H1 (cell line): ENCODE data around the gene JAKMIP1. TPM values are rescaled to one million over a fixed set of nuclear protein-coding genes. Genes with fewer than 3 reads are reported as not detected.
A peak's percentile ranks its signal among the peaks of the same experiment; 100 is the strongest.

Source experiments
- CTCF ChIA-PET: fragments of 300-600 bp; sonication (Branson Sonifier 250); formaldehyde crosslinking; loops from one replicate; lab custom pipeline; 2021; ENCODE audit not compliant: partially characterized antibody; lab: Charles Lee
- POLR2A ChIA-PET: fragments of 300-600 bp; sonication (Branson Sonifier 250); formaldehyde crosslinking; loops from one replicate; lab custom pipeline; 2021; ENCODE audit warnings: inconsistent platforms; ENCODE audit not compliant: partially characterized antibody; lab: Charles Lee
- DNase-seq, 2 experiments: peaks; one replicate each; pipeline versions ENCODE4 v3.0.0 to v3.0.0-alpha.2; 2010 to 2022; ENCODE audit warnings: low spot score in 2 of 2, low read depth in 1 of 2, mixed read lengths in 1 of 2
- FAIRE-seq: peaks from 2 replicates; lab custom pipeline; 2011; peaks lifted over from hg19 to GRCh38; lab: Jason Lieb, UNC
- H2AFZ ChIP-seq: 2 replicates; pipeline ENCODE4 v1.8.1; 2012; ENCODE audit warnings: low read length, inconsistent platforms
- H2AK5ac ChIP-seq: 2 replicates; pipeline ENCODE4 v1.6.1; 2013; ENCODE audit warnings: low read depth, low read length
- H2BK120ac ChIP-seq: replicated peaks from 2 replicates; pipeline ENCODE3; 2013; ENCODE audit warnings: low read depth, low read length, inconsistent platforms
- H2BK12ac ChIP-seq: 2 replicates; pipeline ENCODE4 v1.6.1; 2013; ENCODE audit warnings: low read depth, low read length
- H2BK15ac ChIP-seq: 2 replicates; pipeline ENCODE4 v1.6.1; 2013; ENCODE audit warnings: low read length
- H2BK20ac ChIP-seq: 2 replicates; pipeline ENCODE4 v1.6.1; 2013; ENCODE audit warnings: low read length
- H2BK5ac ChIP-seq: 2 replicates; pipeline ENCODE4 v1.6.1; 2013; ENCODE audit warnings: low read depth, low read length
- H3K14ac ChIP-seq: 2 replicates; pipeline ENCODE4 v1.6.1; 2013; ENCODE audit warnings: inconsistent platforms; ENCODE audit not compliant: insufficient read length
- H3K18ac ChIP-seq: 2 replicates; pipeline ENCODE4 v1.6.1; 2013; ENCODE audit warnings: low read length; ENCODE audit errors: extremely low read depth
- H3K23ac ChIP-seq: 2 replicates; pipeline ENCODE4 v1.6.1; 2013; ENCODE audit warnings: inconsistent platforms; ENCODE audit not compliant: insufficient read length
- H3K23me2 ChIP-seq: 2 replicates; pipeline ENCODE4 v1.6.1; 2013; ENCODE audit warnings: low read depth, low read length
- H3K27ac ChIP-seq: 2 replicates; pipeline ENCODE4 v1.6.1; 2011; ENCODE audit warnings: low read depth, low read length, inconsistent platforms
- H3K27me3 ChIP-seq, 4 experiments: replicated peaks in 1 of 4; 1 replicate in 1 of 4; 2 replicates in 3 of 4; pipeline versions ENCODE4 v1.6.1 to v1.8.1; 2011 to 2013; ENCODE audit warnings: low read length in 3 of 4, mild to moderate bottlenecking in 3 of 4, inconsistent platforms in 2 of 4, mixed read lengths in 2 of 4, moderate library complexity in 1 of 4; ENCODE audit not compliant: control insufficient read depth in 3 of 4, insufficient read depth in 3 of 4; ENCODE audit errors: extremely low read depth in 1 of 4
- H3K36me3 ChIP-seq, 4 experiments: 2 replicates each; pipeline versions ENCODE4 v1.6.1 to v1.8.1; 2011 to 2013; ENCODE audit warnings: mild to moderate bottlenecking in 4 of 4, low read length in 3 of 4, moderate library complexity in 2 of 4, control low read depth in 1 of 4, inconsistent platforms in 1 of 4; ENCODE audit not compliant: insufficient read depth in 4 of 4, control insufficient read depth in 2 of 4
- H3K4ac ChIP-seq: replicated peaks from 2 replicates; pipeline ENCODE3; 2013; ENCODE audit warnings: low read length, low read depth, mixed read lengths, inconsistent platforms; ENCODE audit not compliant: insufficient read length
- H3K4me1 ChIP-seq, 4 experiments: replicated peaks in 1 of 4; 1 replicate in 1 of 4; 2 replicates in 3 of 4; pipeline versions ENCODE4 v1.6.1 to v1.8.1; 2011 to 2013; ENCODE audit warnings: low read length in 3 of 4, inconsistent platforms in 2 of 4, mixed read lengths in 1 of 4; ENCODE audit not compliant: insufficient read depth in 4 of 4, control insufficient read depth in 3 of 4
- H3K4me2 ChIP-seq, 2 experiments: 2 replicates each; pipeline versions ENCODE4 v1.6.1 to v1.8.1; 2011 to 2013; ENCODE audit warnings: low read depth in 2 of 2, low read length in 2 of 2, control low read depth in 1 of 2, inconsistent platforms in 1 of 2, mild to moderate bottlenecking in 1 of 2; ENCODE audit not compliant: insufficient read depth in 1 of 2
- H3K4me3 ChIP-seq, 4 experiments: fragments of 200-600, 300-600 bp in 1 of 4; sonication (generic), shearing (Covaris generic), sonication (Bioruptor Twin) in 1 of 4; 2 replicates each; pipeline versions ENCODE4 v1.5.1 to v1.8.1; 2011 to 2016; ENCODE audit warnings: low read length in 4 of 4, low read depth in 3 of 4, control low read depth in 2 of 4, inconsistent platforms in 2 of 4, mild to moderate bottlenecking in 2 of 4, mixed read lengths in 1 of 4, moderate library complexity in 1 of 4; ENCODE audit not compliant: insufficient read depth in 2 of 4; ENCODE audit errors: extremely low read depth in 1 of 4
- H3K56ac ChIP-seq: replicated peaks from 2 replicates; pipeline ENCODE3; 2013; ENCODE audit warnings: low read depth, mild to moderate bottlenecking, mixed read lengths, low read length, inconsistent platforms; ENCODE audit not compliant: insufficient read length
- H3K79me1 ChIP-seq: 2 replicates; pipeline ENCODE4 v1.6.1; 2013; ENCODE audit warnings: low read depth, low read length, control low read depth
- H3K79me2 ChIP-seq, 2 experiments: 2 replicates each; pipeline versions ENCODE4 v1.6.1 to v1.8.1; 2012 to 2013; ENCODE audit warnings: low read length in 2 of 2, mild to moderate bottlenecking in 2 of 2, inconsistent platforms in 1 of 2; ENCODE audit not compliant: insufficient read depth in 2 of 2, control insufficient read depth in 1 of 2
- H3K9ac ChIP-seq, 4 experiments: replicated peaks in 1 of 4; 1 replicate in 1 of 4; 2 replicates in 3 of 4; pipeline versions ENCODE4 v1.6.1 to v1.8.1; 2011 to 2013; ENCODE audit warnings: low read depth in 3 of 4, low read length in 3 of 4, control low read depth in 2 of 4, mild to moderate bottlenecking in 2 of 4, moderate library complexity in 2 of 4, inconsistent platforms in 1 of 4; ENCODE audit errors: extremely low read depth in 1 of 4
- H3K9me3 ChIP-seq, 2 experiments: 2 replicates each; pipeline versions ENCODE4 v1.6.1 to v1.8.1; 2012 to 2013; ENCODE audit warnings: mild to moderate bottlenecking in 2 of 2, moderate library complexity in 2 of 2, control low read depth in 1 of 2, inconsistent platforms in 1 of 2, low read depth in 1 of 2, low read length in 1 of 2, mixed read lengths in 1 of 2; ENCODE audit not compliant: insufficient read depth in 2 of 2
- H4K20me1 ChIP-seq, 2 experiments: replicated peaks in 1 of 2; 2 replicates each; pipeline versions ENCODE3 to v1.8.1; 2011 to 2013; ENCODE audit warnings: inconsistent platforms in 2 of 2, low read length in 2 of 2, mild to moderate bottlenecking in 1 of 2; ENCODE audit not compliant: insufficient read depth in 2 of 2, control insufficient read depth in 1 of 2
- H4K5ac ChIP-seq: 2 replicates; pipeline ENCODE4 v1.6.1; 2013; ENCODE audit warnings: low read length, low read depth, mixed read lengths, inconsistent platforms; ENCODE audit not compliant: insufficient read length
- H4K8ac ChIP-seq: 2 replicates; pipeline ENCODE4 v1.8.0; 2013; ENCODE audit warnings: mild to moderate bottlenecking, moderate library complexity, low read length, inconsistent platforms; ENCODE audit not compliant: insufficient read depth; ENCODE audit errors: extremely low read depth
- H4K91ac ChIP-seq: replicated peaks from 2 replicates; pipeline ENCODE3; 2013; ENCODE audit warnings: low read length, mixed read lengths, inconsistent platforms; ENCODE audit not compliant: insufficient read length
- BCL11A ChIP-seq, 2 experiments: IDR thresholded peaks; one replicate each; pipeline ENCODE4 v1.6.1; 2011; ENCODE audit warnings: low read depth in 2 of 2, low read length in 2 of 2, mild to moderate bottlenecking in 2 of 2
- CEBPB ChIP-seq: IDR thresholded peaks from 2 replicates; pipeline ENCODE4 v1.6.1; 2012; ENCODE audit warnings: low read depth, low read length
- CTBP2 ChIP-seq: IDR thresholded peaks from 2 replicates; pipeline ENCODE4 v1.7.0; 2011; ENCODE audit warnings: borderline replicate concordance, mild to moderate bottlenecking, moderate library complexity, mixed read lengths, low read length; ENCODE audit not compliant: insufficient read depth, insufficient read length
- KDM5A ChIP-seq: fragments of 200-600 bp; IDR thresholded peaks from 2 replicates; pipeline ENCODE4 v1.7.1; 2012; ENCODE audit warnings: mild to moderate bottlenecking, low read length, inconsistent platforms, mixed read lengths
- RFX5 ChIP-seq: IDR thresholded peaks from 2 replicates; pipeline ENCODE4 v1.6.1; 2011; ENCODE audit warnings: low read depth, low read length, improper control_type of control experiment, borderline replicate concordance
- RNF2 ChIP-seq: fragments of 200-900, 300-1000 bp; sonication (generic); IDR thresholded peaks from 2 replicates; pipeline ENCODE4 v1.7.1; 2016; ENCODE audit warnings: borderline replicate concordance, low read depth, mild to moderate bottlenecking, antibody characterized with exemption, low read length; ENCODE audit not compliant: poor library complexity, severe bottlenecking; ENCODE audit errors: missing control alignments
- SIN3A ChIP-seq, 2 experiments: IDR thresholded peaks in 1 of 2; conservative IDR thresholded peaks in 1 of 2; 2 replicates each; pipeline ENCODE4 v1.6.1; 2011 to 2012; ENCODE audit warnings: low read length in 2 of 2, improper control_type of control experiment in 1 of 2, low read depth in 1 of 2, mild to moderate bottlenecking in 1 of 2
- SIRT6 ChIP-seq: IDR thresholded peaks from one replicate; pipeline ENCODE4 v1.7.1; 2012; ENCODE audit warnings: low read length, inconsistent platforms
- SP1 ChIP-seq: IDR thresholded peaks from 2 replicates; pipeline ENCODE4 v1.6.1; 2011; ENCODE audit warnings: low read depth, low read length
- SRF ChIP-seq: IDR thresholded peaks from 2 replicates; pipeline ENCODE4 v1.6.1; 2011; ENCODE audit warnings: mild to moderate bottlenecking, low read depth, low read length, moderate library complexity
- WGBS, 2 experiments: shearing (Covaris generic) in 1 of 2; methylation state at CpG; one replicate each; pipeline versions ENCODE4 v1.1.6 to v1.1.7; 2013 to 2015; ENCODE audit warnings: low lambda C conversion rate in 2 of 2, mixed read lengths in 2 of 2, inconsistent platforms in 1 of 2, low coverage in 1 of 2, missing lambda C conversion rate in 1 of 2; ENCODE audit not compliant: insufficient replicate concordance in 2 of 2, insufficient coverage in 1 of 2, insufficient read length in 1 of 2; ENCODE audit errors: extremely low coverage in 1 of 2, missing lambda C conversion rate in 1 of 2; 5-methylcytosine and 5-hydroxymethylcytosine counted together
- polyA plus RNA-seq, 7 experiments: library from polyadenylated mRNA; depleted of rRNA in 3 of 7; stranded (reverse) in 5 of 7; unstranded in 2 of 7; fragments of >200 nt in 5 of 7; fragments of 200-250 nt in 2 of 7; gene quantifications; 1 replicate in 5 of 7; 2 replicates in 1 of 7; 4 replicates in 1 of 7; pipeline versions ENCODE4 v1.2.1 to v1.2.3, GENCODE V29; 2011 to 2013; ENCODE audit warnings: missing spikeins in 2 of 7, mixed read lengths in 2 of 7
- total RNA-seq: library from RNA; stranded (reverse); fragmentation: NEBNext Ultra II Directional; extraction: Animal tissue kit (Norgen Biotek cat#: 25700); gene quantifications from 2 replicates; pipeline ENCODE4 v1.2.1, GENCODE V29; 2021
- TF ChIP-seq, protein P1 (sequence below): IDR thresholded peaks from 2 replicates; pipeline ENCODE4 v1.6.1; 2011; ENCODE audit warnings: low read depth, mild to moderate bottlenecking, low read length; ENCODE audit not compliant: insufficient read depth

Gene JAKMIP1
- total and polyA plus RNA-seq, 2 of the 8 experiments (the other 6 are each of a cell fraction or from before 2014, with no cell fraction given) = 2.5 to 4.4 TPM

DNA sequence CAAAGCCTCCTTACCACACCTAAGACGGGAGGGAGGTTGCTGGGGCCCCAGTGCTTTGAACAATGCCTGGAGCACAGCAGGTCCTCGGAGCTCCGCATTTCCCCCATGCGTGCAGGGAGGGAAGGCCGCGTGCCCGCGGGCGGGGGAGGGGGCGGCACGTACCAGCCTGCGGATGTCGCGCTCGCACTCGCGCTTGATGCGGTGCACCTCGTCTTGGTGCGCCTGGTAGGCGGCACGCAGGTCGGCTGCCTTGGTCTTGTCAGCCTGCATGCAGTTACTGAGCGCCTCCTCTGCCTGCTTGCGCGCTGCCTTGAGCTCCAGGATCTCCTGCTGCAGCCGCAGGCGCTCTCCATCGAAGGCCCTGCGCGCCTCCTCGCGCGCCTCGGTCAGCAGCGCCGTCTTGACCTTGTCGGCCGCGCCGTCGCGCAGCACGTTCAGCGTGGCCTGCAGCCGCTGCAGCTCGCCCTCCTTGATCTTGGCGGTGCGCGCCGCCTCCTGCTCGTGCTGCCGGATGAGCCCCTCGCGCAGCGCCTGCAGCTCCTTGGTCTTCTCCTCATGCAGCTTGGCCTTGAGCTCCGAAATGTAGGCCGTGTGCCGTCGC is 94.9 kb downstream of the JAKMIP1 start:
- no peaks in the 10 kb centered on the region for H4K20me1 ChIP-seq
- H3K14ac ChIP-seq = no peak overlapping the region
- H2BK12ac ChIP-seq = peak overlapping the region; percentile 98; the same call in 1 of the 2 replicates
- FAIRE-seq (no peak), DNase-seq (no peak)
- H3K79me2 ChIP-seq = no peaks in the 10 kb centered on the region
- no peak overlapping the region for H2AK5ac ChIP-seq
- H3K23me2 ChIP-seq = no peaks in the 10 kb centered on the region
- no peak overlapping the region for H3K9ac ChIP-seq
- H3K56ac ChIP-seq = no peak overlapping the region
- H4K8ac ChIP-seq = no peak overlapping the region; the same call in 1 of the 2 replicates
- H2BK5ac ChIP-seq = no peak overlapping the region
- peak overlapping the region in 2 of 4 experiments; percentile 7 to 14; a peak in 1 of 8 replicates for H3K4me3 ChIP-seq
- no peak overlapping the region for H2AFZ ChIP-seq
- H3K4ac ChIP-seq = peak overlapping the region; percentile 58
- H4K91ac ChIP-seq = peak overlapping the region; percentile 72
- H3K23ac ChIP-seq = no peak overlapping the region
- peak overlapping the region; percentile 48 for H3K18ac ChIP-seq
- H3K9me3 ChIP-seq = peaks cover 0 to 5% of the 10 kb centered on the region in 2 experiments; a peak in 1 of 4 replicates
- H2BK120ac ChIP-seq = peak overlapping the region; percentile 72
- H2BK15ac ChIP-seq = no peak overlapping the region
- peak overlapping the region; percentile 35 for H4K5ac ChIP-seq
- ChIA-PET POLR2A (interaction anchor here (0.7 to 1.1 kb wide), 2 partner anchors 10 to 84 kb away, joined by 3 read pairs; no protein-coding TSS in a partner anchor), CTCF (interaction anchor here (0.6 to 2.3 kb wide), 12 partner anchors 12 to 468 kb away, joined by 3 to 24 read pairs (median 3); no protein-coding TSS in a partner anchor)
- H3K27me3 ChIP-seq = no peaks in the 10 kb centered on the region; a peak in 1 of 7 replicates
- peaks cover 0 to 3% (median 0%) of the 10 kb centered on the region in 4 experiments; a peak in 1 of 8 replicates for H3K36me3 ChIP-seq
- H3K79me1 ChIP-seq = no peaks in the 10 kb centered on the region
- no peak overlapping the region for H3K27ac ChIP-seq
- peak overlapping the region; percentile 9 to 29; a peak in 1 of 4 replicates for H3K4me2 ChIP-seq
- H2BK20ac ChIP-seq = no peak overlapping the region
- peaks cover 5 to 17% (median 10%) of the 10 kb centered on the region in 4 experiments for H3K4me1 ChIP-seq
- WGBS, 2 experiments = 76% methylated on average over 56 of the region's 60 CpGs; no CpG with 5 or more reads in 1 of the 2 experiments
- TF ChIP-seq RFX5 (no peak), RNF2 (peak; percentile 39), SP1 (0 out of 2 replicates have a peak, but pooled peaks have one; percentile 13), SIN3A (conservative IDR thresholded peaks at IDR 0.05 in 1 of 2, IDR thresholded peaks at IDR 0.05 in 1 of 2; ENCODE audit: low read depth in 1 of 2, low read length in 2 of 2) (no peak), BCL11A (IDR thresholded peaks at IDR 0.05; ENCODE audit: low read depth in 2 of 2, low read length in 2 of 2) (no peak), CEBPB (no peak), CTBP2 (no peak), SRF (0 out of 2 replicates have a peak, but pooled peaks have one; percentile 17), KDM5A (no peak), SIRT6 (no peak)
- TF ChIP-seq, protein P1, sequence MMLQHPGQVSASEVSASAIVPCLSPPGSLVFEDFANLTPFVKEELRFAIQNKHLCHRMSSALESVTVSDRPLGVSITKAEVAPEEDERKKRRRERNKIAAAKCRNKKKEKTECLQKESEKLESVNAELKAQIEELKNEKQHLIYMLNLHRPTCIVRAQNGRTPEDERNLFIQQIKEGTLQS = no peak
